ENCODE data around the gene CATSPER3. TPM values are rescaled to one million over a fixed set of nuclear protein-coding genes. Genes with fewer than 3 reads are reported as not detected.

CATSPER3 gene
- total RNA-seq, 1 experiment from 2014 or later, result 0.40 TPM

DNA sequence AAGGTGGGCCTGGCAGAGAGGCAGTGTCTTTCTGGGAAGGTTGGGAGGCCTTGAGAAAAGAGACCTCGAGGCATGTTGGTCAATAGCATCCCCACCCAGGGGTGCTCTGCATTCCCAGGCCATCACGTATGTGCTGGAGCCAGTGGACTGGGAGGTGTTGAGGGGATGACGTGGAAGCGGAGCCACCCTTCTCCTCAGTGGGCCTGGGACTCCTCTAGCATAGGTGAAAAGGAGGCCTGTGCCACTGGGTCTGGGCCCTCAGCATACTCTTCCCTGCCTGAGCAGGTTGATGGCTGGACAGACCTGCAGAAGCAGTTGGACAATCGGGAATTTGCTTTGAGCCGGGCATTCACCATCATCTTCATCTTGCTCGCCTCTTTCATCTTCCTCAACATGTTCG, 40.8 kb downstream of the CATSPER3 start:
- Histone ChIP-seq H3K9me2 (replicated peaks; ENCODE audit: low read length) (no peaks in the 10 kb centered on the region), H3K9ac (ENCODE audit: low read length) (no peak overlapping the region), H3F3A (ENCODE audit: low read length, unreplicated experiment) (no peaks in the 10 kb centered on the region), H3K27ac (ENCODE audit: low read length) (no peak overlapping the region), H3K36me3 (ENCODE audit: low read depth, low read length) (no peaks in the 10 kb centered on the region), H2AFZ (ENCODE audit: low read length) (no peak overlapping the region), H3K9me3 (ENCODE audit: low read length) (no peaks in the 10 kb centered on the region), H3K4me3 (ENCODE audit: low read length) (no peak overlapping the region), H3K4me1 (ENCODE audit: insufficient read depth, low read length) (no peaks in the 10 kb centered on the region), H3K27me3 (ENCODE audit: low read length) (no peaks in the 10 kb centered on the region), H3K79me2 (ENCODE audit: low read length) (no peaks in the 10 kb centered on the region), H4K20me1 (ENCODE audit: low read length) (no peaks in the 10 kb centered on the region), H3K4me2 (ENCODE audit: low read length) (no peak overlapping the region)
- DNase-seq (no peak), ATAC-seq (no peak)
- intact Hi-C loops (cut with micrococcal nuclease), result no loop called here
- ChIA-PET POLR2A (ENCODE audit: unreplicated experiment) (no interaction called here), CTCF (no interaction called here)
- BruUV-seq (replicated peaks), result no TSS peak
- no peak for TF ChIP-seq EZH2phosphoT487 (IDR thresholded peaks at IDR 0.05; ENCODE audit: borderline replicate concordance, low read length)
- TF ChIP-seq CTCF (conservative IDR thresholded peaks at IDR 0.05; ENCODE audit: low read depth, low read length), result no peak
- no peak for TF ChIP-seq EZH2 (IDR thresholded peaks at IDR 0.05; ENCODE audit: low read length, unreplicated experiment)

DNA sequence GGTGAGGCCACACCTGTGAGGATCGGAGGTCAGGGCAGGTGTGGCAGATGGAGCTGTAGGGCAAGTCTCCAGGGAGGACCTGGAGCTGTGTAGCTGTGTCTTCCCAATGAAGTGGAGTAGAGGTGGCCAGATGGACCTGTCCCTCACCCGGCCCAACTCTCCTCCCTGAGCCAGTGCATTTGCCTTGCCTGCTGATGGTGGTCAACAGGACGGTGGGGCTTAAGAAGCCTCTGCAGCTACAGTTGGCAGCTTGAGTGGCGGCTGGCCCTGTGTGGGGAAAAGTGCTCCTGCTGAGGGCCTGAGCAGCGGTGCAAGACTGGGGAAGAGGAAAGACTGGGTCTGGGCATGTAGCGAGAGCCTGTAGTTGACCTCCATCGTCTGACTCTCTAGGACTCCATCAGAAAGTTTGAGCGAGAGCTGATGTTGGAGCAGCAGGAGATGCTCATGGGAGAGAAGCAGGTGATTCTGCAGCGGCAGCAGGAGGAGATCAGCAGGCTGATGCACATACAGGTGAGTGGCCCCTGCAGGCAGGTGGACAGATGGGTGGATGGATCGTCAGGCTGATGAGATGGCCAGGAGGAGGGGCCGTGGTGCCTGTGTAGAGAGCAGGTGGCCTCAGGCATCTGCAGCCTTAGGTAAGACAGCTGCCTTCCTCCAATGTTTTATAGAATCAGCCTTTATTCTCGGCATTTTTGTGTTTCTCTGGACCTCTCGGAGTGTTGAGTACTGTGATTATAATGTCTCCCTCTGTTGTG, 41.5 kb downstream of the CATSPER3 start:
- H3K36me3 ChIP-seq (ENCODE audit: low read depth, low read length), result no peaks in the 10 kb centered on the region
- ChIA-PET CTCF (no interaction called here), POLR2A (ENCODE audit: unreplicated experiment) (no interaction called here)
- no peaks in the 10 kb centered on the region for H3K9me3 ChIP-seq (ENCODE audit: low read length)
- no peak overlapping the region for H2AFZ ChIP-seq (ENCODE audit: low read length)
- intact Hi-C loops (cut with micrococcal nuclease), result no loop called here
- no peaks in the 10 kb centered on the region for H3F3A ChIP-seq (ENCODE audit: low read length, unreplicated experiment)
- no TSS peak for BruUV-seq (replicated peaks)
- no peaks in the 10 kb centered on the region for H3K79me2 ChIP-seq (ENCODE audit: low read length)
- H3K4me1 ChIP-seq (ENCODE audit: insufficient read depth, low read length), result no peaks in the 10 kb centered on the region
- TF ChIP-seq EZH2 (IDR thresholded peaks at IDR 0.05; ENCODE audit: low read length, unreplicated experiment) (no peak), CTCF (conservative IDR thresholded peaks at IDR 0.05; ENCODE audit: low read depth, low read length) (no peak), EZH2phosphoT487 (IDR thresholded peaks at IDR 0.05; ENCODE audit: borderline replicate concordance, low read length) (no peak)
- no peak overlapping the region for H3K27ac ChIP-seq (ENCODE audit: low read length)
- no peaks in the 10 kb centered on the region for H3K27me3 ChIP-seq (ENCODE audit: low read length)
- no peak for ATAC-seq
- no peak overlapping the region for H3K4me2 ChIP-seq (ENCODE audit: low read length)
- H3K9ac ChIP-seq (ENCODE audit: low read length), result no peak overlapping the region
- no peak overlapping the region for H3K4me3 ChIP-seq (ENCODE audit: low read length)
- DNase-seq, result no peak
- no peaks in the 10 kb centered on the region for H3K9me2 ChIP-seq (replicated peaks; ENCODE audit: low read length)
- H4K20me1 ChIP-seq (ENCODE audit: low read length), result no peaks in the 10 kb centered on the region

DNA sequence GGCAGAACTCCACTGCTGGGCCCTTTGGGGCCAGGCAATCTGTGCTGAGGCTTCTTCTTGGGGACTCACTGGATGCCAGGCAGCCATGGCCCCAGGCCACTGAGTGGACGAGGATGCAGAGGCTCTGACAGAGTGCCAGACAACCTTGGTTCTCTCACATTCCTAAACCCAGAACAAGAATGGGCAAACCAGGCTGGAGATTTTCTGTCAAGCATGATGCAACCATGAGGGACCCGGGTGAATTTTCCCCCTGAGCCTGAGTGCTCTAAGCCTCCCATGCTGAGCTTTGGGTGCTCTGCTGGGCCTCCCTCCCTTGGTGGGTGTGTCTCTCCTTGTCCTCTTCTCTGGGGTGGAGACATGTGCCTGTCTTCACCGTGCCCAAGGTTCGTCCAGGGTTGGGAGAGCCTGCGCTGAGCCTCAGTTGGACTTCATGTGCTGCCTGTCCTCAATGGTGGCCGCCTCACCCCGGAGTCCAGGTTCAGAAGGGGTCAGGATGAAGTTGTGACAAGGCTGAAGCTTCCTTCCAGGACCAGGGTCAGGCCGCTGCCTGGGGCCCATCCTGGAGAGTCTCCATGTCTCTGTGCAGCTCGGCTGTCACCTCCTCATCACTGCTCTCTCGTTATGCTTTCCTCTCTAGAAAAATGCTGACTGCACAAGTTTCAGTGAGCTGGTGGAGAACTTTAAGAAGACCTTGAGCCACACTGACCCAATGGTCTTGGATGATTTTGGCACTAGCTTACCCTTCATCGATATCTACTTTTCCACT, 42.2 kb downstream of the CATSPER3 start:
- no peaks in the 10 kb centered on the region for H3K9me3 ChIP-seq (ENCODE audit: low read length)
- no peaks in the 10 kb centered on the region for H3K27me3 ChIP-seq (ENCODE audit: low read length)
- intact Hi-C loops (cut with micrococcal nuclease), result no loop called here
- no peaks in the 10 kb centered on the region for H4K20me1 ChIP-seq (ENCODE audit: low read length)
- no peaks in the 10 kb centered on the region for H3K79me2 ChIP-seq (ENCODE audit: low read length)
- H3K36me3 ChIP-seq (ENCODE audit: low read depth, low read length), result no peaks in the 10 kb centered on the region
- POLR2A ChIA-PET (ENCODE audit: unreplicated experiment), result no interaction called here
- DNase-seq (no peak), ATAC-seq (no peak)
- H3K4me2 ChIP-seq (ENCODE audit: low read length), result no peak overlapping the region
- CTCF ChIA-PET, result no interaction called here
- H3K9ac ChIP-seq (ENCODE audit: low read length), result no peak overlapping the region
- H3K9me2 ChIP-seq (replicated peaks; ENCODE audit: low read length), result no peaks in the 10 kb centered on the region
- TF ChIP-seq CTCF (conservative IDR thresholded peaks at IDR 0.05; ENCODE audit: low read depth, low read length) (no peak), EZH2 (IDR thresholded peaks at IDR 0.05; ENCODE audit: low read length, unreplicated experiment) (no peak), EZH2phosphoT487 (IDR thresholded peaks at IDR 0.05; ENCODE audit: borderline replicate concordance, low read length) (no peak)
- no peak overlapping the region for H3K27ac ChIP-seq (ENCODE audit: low read length)
- no peak overlapping the region for H3K4me3 ChIP-seq (ENCODE audit: low read length)
- H3F3A ChIP-seq (ENCODE audit: low read length, unreplicated experiment), result no peaks in the 10 kb centered on the region
- H3K4me1 ChIP-seq (ENCODE audit: insufficient read depth, low read length), result no peaks in the 10 kb centered on the region
- BruUV-seq (replicated peaks), result no TSS peak
- no peak overlapping the region for H2AFZ ChIP-seq (ENCODE audit: low read length)

Data from PC-3 (cell line).